Measurements from ENCODE around the gene TSC22D2. TPM values are rescaled to one million over a fixed set of nuclear protein-coding genes. Genes with fewer than 3 reads are reported as not detected.

Gene TSC22D2
- total and polyA plus RNA-seq, 11 donors: 11.5 to 55.8 (median 22.6) TPM

DNA sequence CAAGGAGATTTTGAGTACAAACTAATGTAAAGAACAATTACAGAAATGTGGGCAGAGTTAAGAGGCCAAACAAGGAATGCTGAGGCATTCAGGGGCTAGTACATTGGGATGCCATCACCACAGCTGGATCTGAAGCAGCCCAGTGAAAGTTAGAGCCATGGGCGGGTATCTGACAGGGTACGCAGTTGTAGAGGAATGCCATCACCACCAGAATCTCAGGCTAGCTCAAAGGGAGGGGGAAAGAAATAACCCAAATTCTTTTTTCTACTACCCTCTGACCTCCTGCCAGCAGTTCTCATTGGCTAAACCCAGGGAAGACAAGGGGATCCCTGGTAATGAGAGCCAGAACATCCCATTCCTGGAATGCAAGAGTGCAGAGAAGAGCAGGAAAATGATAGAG is 9.0 kb upstream of the TSC22D2 start:
- DNase-seq: no peak
- no peak for ATAC-seq
- no peaks in the 10 kb centered on the region for H3K36me3 ChIP-seq
- H3K4me1 ChIP-seq: peaks cover 0 to 14% (median 0%) of the 10 kb centered on the region in 12 donors
- H3K4me3 ChIP-seq: no peak overlapping the region
- WGBS, 4 donors: 96 to 100% (median 99%) methylated on average over 2 of the region's 2 CpGs
- intact Hi-C loops (cut with DNase I): no loop called here
- no peaks in the 10 kb centered on the region for H3K27me3 ChIP-seq
- H3K27ac ChIP-seq: no peak overlapping the region
- no peaks in the 10 kb centered on the region for H3K9me3 ChIP-seq
- TF ChIP-seq CTCF (IDR thresholded peaks at IDR 0.05): no peak
- no peak for TF ChIP-seq POLR2A (IDR thresholded peaks at IDR 0.05)

GRCh38 chr3:150401285-150401684 is 6.8 kb upstream of the TSC22D2 start:
- TF ChIP-seq CTCF (IDR thresholded peaks at IDR 0.05): no peak
- TF ChIP-seq POLR2A (IDR thresholded peaks at IDR 0.05): no peak
- intact Hi-C loops (cut with DNase I): loop anchor here in 1 of 10 donors (10.0 kb wide), 1 partner anchor 436 kb away; no protein-coding TSS in a partner anchor
- no peak overlapping the region for H3K27ac ChIP-seq
- H3K4me3 ChIP-seq: no peak overlapping the region
- ATAC-seq (no peak), DNase-seq (no peak)
- WGBS, 4 donors: 83 to 93% (median 89%) methylated on average over 3 of the region's 3 CpGs
- no peaks in the 10 kb centered on the region for H3K9me3 ChIP-seq
- H3K36me3 ChIP-seq: no peaks in the 10 kb centered on the region
- no peaks in the 10 kb centered on the region for H3K27me3 ChIP-seq
- peaks cover 0 to 14% (median 0%) of the 10 kb centered on the region in 12 donors for H3K4me1 ChIP-seq

- peaks cover 0 to 14% (median 3%) of the 10 kb centered on the region in 12 donors for H3K4me1 ChIP-seq
- H3K27me3 ChIP-seq: no peaks in the 10 kb centered on the region
- ATAC-seq (no peak), DNase-seq (no peak)
- H3K4me3 ChIP-seq: no peak overlapping the region
- no peak overlapping the region for H3K27ac ChIP-seq
- H3K36me3 ChIP-seq: no peaks in the 10 kb centered on the region
- H3K9me3 ChIP-seq: no peaks in the 10 kb centered on the region
- 88 to 100% (median 95%) methylated on average over 1 of the region's 1 CpG for WGBS, 4 donors
- intact Hi-C loops (cut with DNase I): loop anchor here in 1 of 10 donors (10.0 kb wide), 1 partner anchor 437 kb away; no protein-coding TSS in a partner anchor
- no peak for TF ChIP-seq CTCF (IDR thresholded peaks at IDR 0.05)
- TF ChIP-seq POLR2A (IDR thresholded peaks at IDR 0.05): no peak
Observed at GRCh38 chr3:150402217-150402616, 5.9 kb upstream of the TSC22D2 start.

- ATAC-seq (no peak), DNase-seq (no peak)
- Histone ChIP-seq H3K4me3 (no peak overlapping the region), H3K4me1 (peaks cover 0 to 13% (median 0%) of the 10 kb centered on the region in 12 donors), H3K36me3 (no peaks in the 10 kb centered on the region), H3K27me3 (no peaks in the 10 kb centered on the region), H3K27ac (no peak overlapping the region), H3K9me3 (no peaks in the 10 kb centered on the region)
- intact Hi-C loops (cut with DNase I): loop anchor here in 1 of 10 donors (10.0 kb wide), 1 partner anchor 439 kb away; no protein-coding TSS in a partner anchor
- no peak for TF ChIP-seq POLR2A (IDR thresholded peaks at IDR 0.05)
- no peak for TF ChIP-seq CTCF (IDR thresholded peaks at IDR 0.05)
Observed at GRCh38 chr3:150404023-150404422, 4.1 kb upstream of the TSC22D2 start.
